ENCODE measurements around the gene MTM1.

Gene MTM1

DNA sequence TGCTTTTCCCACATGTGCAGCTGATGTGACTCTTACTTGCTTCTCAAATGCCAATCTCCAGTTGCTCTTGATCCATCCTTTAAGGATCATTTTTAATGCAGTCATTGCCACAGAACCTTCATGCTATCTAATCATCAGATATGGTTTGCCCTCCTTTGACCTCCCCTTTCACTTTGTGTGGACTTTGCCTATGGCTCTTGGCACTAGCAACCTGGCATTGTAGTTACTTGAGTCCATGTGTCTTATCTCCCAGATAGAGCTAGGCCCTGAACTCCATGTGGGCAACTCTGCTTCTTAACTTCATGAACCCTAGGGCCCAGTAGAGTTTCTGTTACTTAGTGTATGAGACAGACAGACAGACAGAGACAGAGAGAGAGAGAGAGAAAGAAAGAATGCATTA, 41.6 kb downstream of the MTM1 start:
- TF ChIP-seq REST (IDR thresholded peaks at IDR 0.05; ENCODE audit: insufficient read depth in 1 of 2, low read depth in 2 of 2, low read length in 2 of 2), result no peak
- TF ChIP-seq POLR2AphosphoS5 (IDR thresholded peaks at IDR 0.05; ENCODE audit: low read depth, low read length), result no peak
- no peak for TF ChIP-seq TAF1 (IDR thresholded peaks at IDR 0.05; ENCODE audit: borderline replicate concordance, insufficient read depth, low read length)
- no peak for TF ChIP-seq SIN3A (IDR thresholded peaks at IDR 0.05; ENCODE audit: borderline replicate concordance, insufficient read depth, low read length)
- TF ChIP-seq FOXP2 (optimal IDR thresholded peaks at IDR 0.05; ENCODE audit: borderline replicate concordance, extremely low read depth, extremely low read length, insufficient read depth), result no peak

GRCh38 chrX:150610446-150610845, 42.0 kb downstream of the MTM1 start:
- TF ChIP-seq FOXP2 (optimal IDR thresholded peaks at IDR 0.05; ENCODE audit: borderline replicate concordance, extremely low read depth, extremely low read length, insufficient read depth), result no peak
- no peak for TF ChIP-seq REST (IDR thresholded peaks at IDR 0.05; ENCODE audit: insufficient read depth in 1 of 2, low read depth in 2 of 2, low read length in 2 of 2)
- no peak for TF ChIP-seq TAF1 (IDR thresholded peaks at IDR 0.05; ENCODE audit: borderline replicate concordance, insufficient read depth, low read length)
- TF ChIP-seq SIN3A (IDR thresholded peaks at IDR 0.05; ENCODE audit: borderline replicate concordance, insufficient read depth, low read length), result no peak

GRCh38 chrX:150615356-150615755, 46.9 kb downstream of the MTM1 start:
- no peak for TF ChIP-seq TAF1 (IDR thresholded peaks at IDR 0.05; ENCODE audit: borderline replicate concordance, insufficient read depth, low read length)
- no peak for TF ChIP-seq POLR2AphosphoS5 (IDR thresholded peaks at IDR 0.05; ENCODE audit: low read depth, low read length)
- TF ChIP-seq SIN3A (IDR thresholded peaks at IDR 0.05; ENCODE audit: borderline replicate concordance, insufficient read depth, low read length), result no peak
- no peak for TF ChIP-seq REST (IDR thresholded peaks at IDR 0.05; ENCODE audit: insufficient read depth in 1 of 2, low read depth in 2 of 2, low read length in 2 of 2)
- no peak for TF ChIP-seq FOXP2 (optimal IDR thresholded peaks at IDR 0.05; ENCODE audit: borderline replicate concordance, extremely low read depth, extremely low read length, insufficient read depth)

DNA sequence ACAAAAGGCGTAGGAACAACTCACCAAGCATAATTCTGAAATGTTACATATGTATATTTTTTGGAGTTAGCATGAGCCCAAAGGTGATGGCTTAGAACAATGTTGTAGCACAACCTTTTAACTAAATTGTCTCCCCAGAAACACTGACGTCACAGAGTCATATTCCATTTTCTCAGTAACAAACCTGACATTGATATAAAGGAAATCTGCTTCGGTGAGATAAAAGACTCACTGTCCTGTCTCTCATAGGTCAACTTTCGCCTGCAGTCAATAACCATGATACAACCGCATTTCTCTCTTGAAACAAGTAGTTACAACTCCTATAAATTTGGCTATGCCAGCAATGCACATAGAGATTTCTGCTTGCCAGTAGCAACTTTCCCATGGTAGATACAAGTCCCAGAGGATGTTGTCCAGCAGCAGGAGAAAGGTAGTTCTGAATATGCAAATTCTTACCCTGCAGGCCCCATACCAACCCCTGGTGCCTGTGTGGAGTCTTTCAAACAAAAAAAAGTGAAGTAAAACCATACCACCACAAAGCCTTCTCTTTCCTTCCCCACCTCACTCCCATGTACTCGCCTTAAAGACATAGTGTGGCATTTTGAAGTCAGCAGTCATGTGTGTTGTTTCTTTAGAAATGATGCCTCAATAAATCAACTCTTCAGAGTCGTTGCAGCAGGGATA, 47.9 kb downstream of the MTM1 start:
- no peak for TF ChIP-seq SIN3A (IDR thresholded peaks at IDR 0.05; ENCODE audit: borderline replicate concordance, insufficient read depth, low read length)
- TF ChIP-seq FOXP2 (optimal IDR thresholded peaks at IDR 0.05; ENCODE audit: borderline replicate concordance, extremely low read depth, extremely low read length, insufficient read depth), result no peak
- TF ChIP-seq REST (IDR thresholded peaks at IDR 0.05; ENCODE audit: insufficient read depth in 1 of 2, low read depth in 2 of 2, low read length in 2 of 2), result no peak
- no peak for TF ChIP-seq TAF1 (IDR thresholded peaks at IDR 0.05; ENCODE audit: borderline replicate concordance, insufficient read depth, low read length)
- TF ChIP-seq POLR2AphosphoS5 (IDR thresholded peaks at IDR 0.05; ENCODE audit: low read depth, low read length), result no peak

- no peak for TF ChIP-seq POLR2AphosphoS5 (IDR thresholded peaks at IDR 0.05; ENCODE audit: low read depth, low read length)
- no peak for TF ChIP-seq REST (IDR thresholded peaks at IDR 0.05; ENCODE audit: insufficient read depth in 1 of 2, low read depth in 2 of 2, low read length in 2 of 2)
- no peak for TF ChIP-seq TAF1 (IDR thresholded peaks at IDR 0.05; ENCODE audit: borderline replicate concordance, insufficient read depth, low read length)
- TF ChIP-seq FOXP2 (optimal IDR thresholded peaks at IDR 0.05; ENCODE audit: borderline replicate concordance, extremely low read depth, extremely low read length, insufficient read depth), result no peak
- TF ChIP-seq SIN3A (IDR thresholded peaks at IDR 0.05; ENCODE audit: borderline replicate concordance, insufficient read depth, low read length), result no peak
These were observed 48.4 kb downstream of the MTM1 start for GRCh38 chrX:150616863-150617198.

Data from PFSK-1 (cell line).